IPS-18c (cell line): Measurements from ENCODE around the gene POLA2.

ENCODE experiments used
- H3K4me3 ChIP-seq: 2 replicates; pipeline ENCODE4 v1.7.0; 2013; ENCODE audit warnings: low read depth, mild to moderate bottlenecking, low read length, moderate library complexity; ENCODE audit not compliant: insufficient read depth
- H3K9me3 ChIP-seq: one replicate; pipeline ENCODE4 v1.6.1; 2013; ENCODE audit warnings: mild to moderate bottlenecking, low read length, moderate library complexity; ENCODE audit not compliant: control insufficient read depth, insufficient read depth

POLA2 gene

DNA sequence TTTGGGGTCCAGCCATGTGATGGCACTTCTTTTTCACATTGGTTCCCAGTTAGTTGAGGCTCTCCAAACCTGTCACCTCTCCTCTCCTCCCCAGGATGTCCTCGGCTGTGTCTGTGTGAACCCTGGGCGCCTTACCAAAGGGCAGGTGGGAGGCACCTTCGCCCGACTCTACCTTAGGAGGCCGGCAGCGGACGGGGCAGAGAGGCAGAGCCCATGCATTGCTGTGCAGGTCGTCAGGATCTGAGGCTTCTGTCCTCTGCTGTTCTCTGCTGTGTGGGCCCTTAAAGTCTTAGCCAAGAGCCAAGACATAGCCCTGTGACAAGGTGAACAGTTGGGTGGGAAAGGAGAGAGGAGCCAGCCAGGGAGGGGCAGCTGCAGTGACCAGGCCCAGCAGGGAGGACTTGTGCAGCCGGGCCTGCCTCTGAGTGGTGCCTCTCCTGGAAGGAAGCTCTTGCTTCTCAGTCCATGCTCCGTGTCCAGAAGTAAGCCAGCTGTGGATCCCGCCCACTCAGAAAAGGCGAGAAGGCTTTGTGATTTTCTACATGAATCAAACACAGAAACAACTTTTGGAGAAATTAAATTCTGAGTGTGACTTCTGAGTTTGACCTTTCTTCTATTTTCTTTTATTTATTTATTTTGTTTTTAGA, 35.4 kb downstream of the POLA2 start:
- Histone ChIP-seq H3K4me3 (no peak overlapping the region), H3K9me3 (no peaks in the 10 kb centered on the region)

DNA sequence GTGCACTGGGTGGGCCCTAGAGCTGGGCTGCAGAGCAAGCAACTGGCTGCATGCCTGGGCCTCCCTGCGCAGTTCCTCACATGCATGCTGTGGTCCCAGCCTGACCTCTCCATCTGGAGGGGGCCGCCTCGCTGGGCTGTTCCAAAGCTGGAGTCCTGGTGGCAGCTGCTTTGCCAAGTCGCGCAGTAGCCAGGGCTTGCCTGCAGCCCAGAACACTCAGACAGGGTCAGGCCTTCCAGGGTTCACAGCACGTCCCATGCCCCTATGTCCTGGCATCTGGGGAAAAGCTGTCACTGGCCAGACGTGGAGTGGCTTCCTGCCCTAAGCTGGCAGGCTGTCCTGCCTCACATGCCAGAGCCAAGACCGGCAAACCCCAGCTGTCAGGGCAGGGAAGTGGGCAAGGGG, 36.4 kb downstream of the POLA2 start:
- Histone ChIP-seq H3K4me3 (no peak overlapping the region), H3K9me3 (no peaks in the 10 kb centered on the region)

DNA sequence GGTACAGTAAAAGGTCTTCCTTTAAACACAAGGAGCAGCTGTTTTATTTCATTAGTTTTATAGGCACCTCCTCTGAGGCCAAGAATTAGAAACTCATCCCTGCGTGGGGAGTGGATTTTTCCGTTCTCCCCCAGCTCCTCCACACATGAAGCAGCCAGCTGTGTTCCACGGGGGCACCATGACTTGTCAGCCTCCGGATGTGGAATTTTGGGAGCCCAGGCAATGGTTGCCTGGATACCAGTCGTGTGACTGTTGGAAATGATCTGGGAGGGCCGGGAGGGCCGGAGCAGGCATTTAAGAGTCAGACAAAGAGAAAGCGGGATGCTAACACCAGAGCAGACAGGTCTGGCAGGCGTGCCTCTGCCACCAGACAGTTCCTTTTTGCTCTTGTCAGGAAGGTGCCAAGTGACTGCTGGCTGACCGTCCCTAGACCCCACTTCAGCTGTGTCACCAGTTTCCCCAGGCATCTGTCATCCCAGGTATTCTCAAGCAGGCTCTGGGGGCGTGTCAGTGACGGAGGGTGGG, 37.0 kb downstream of the POLA2 start:
- no peaks in the 10 kb centered on the region for H3K9me3 ChIP-seq
- no peak overlapping the region for H3K4me3 ChIP-seq

DNA sequence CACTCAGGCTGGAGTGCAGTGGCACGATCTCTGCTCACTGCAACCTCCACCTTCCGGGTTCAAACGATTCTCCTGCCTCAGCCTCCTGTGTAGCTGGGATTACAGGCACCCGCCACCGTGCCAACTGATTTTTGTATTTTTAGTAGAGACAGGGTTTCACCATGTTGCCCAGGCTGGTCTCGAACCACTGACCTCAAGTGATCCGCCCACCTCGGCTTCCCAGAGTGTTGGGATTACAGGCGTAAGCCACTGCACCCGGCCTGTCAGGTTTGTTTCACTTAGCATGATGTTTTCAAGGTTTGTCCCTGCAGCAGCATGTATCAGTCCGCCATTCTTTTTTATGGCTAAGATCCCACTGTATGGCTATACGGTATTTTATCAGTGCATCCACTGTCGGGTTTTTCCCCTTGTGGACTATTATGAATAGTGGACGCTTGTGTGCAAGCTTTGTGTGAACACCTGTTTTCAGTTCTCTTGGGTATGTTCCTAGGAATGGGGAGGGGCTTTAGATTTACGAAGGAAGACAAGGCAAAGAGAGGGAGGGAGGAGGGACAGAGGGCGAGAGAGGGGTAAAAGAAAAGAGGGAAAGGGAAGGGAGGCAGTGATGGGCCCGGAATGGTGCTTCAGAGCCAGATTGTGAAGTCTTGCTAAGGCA, 39.0 kb downstream of the POLA2 start:
- Histone ChIP-seq H3K4me3 (no peak overlapping the region), H3K9me3 (peaks cover 2% of the 10 kb centered on the region)

DNA sequence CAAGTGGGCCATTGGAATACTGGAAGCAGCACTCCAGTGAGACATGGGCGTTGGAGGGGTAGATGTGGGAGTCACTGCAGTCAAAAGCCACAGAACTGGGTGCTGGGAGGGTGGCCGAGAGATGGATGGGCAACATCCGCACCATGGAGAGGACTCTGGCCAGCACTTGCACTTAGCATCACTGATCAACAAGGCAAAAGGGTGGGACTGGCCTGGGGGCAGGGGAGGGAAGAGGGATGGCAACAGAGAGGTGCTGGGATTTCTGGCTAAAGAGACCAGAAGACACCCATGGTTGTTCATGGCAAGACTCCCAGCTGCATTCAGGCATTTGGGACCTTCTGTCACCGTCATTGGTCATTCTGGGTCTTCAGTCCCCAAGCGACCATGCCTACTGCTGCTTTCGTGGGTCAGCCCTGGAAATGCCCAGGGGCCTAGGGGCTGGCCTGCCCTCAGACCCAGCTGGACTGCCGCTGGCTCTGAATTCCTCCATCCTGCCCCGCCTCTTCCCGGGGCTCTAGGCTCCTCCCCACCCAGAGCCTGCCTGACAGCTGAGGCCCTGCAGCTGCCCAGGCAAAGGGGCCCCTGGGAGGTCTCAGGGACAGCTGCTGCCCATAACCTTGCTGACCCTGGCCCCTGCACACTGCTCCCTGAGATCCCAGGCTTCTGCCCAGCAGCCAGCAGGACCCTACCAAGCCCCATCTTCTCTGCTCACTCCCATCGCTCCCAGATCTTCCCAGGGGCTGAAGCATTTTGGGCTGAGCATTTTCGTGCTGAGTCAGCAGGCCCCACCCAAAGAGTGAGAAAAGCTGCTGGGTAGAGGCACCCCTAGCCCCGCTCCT, 39.9 kb downstream of the POLA2 start:
- peaks cover 2% of the 10 kb centered on the region for H3K9me3 ChIP-seq

DNA sequence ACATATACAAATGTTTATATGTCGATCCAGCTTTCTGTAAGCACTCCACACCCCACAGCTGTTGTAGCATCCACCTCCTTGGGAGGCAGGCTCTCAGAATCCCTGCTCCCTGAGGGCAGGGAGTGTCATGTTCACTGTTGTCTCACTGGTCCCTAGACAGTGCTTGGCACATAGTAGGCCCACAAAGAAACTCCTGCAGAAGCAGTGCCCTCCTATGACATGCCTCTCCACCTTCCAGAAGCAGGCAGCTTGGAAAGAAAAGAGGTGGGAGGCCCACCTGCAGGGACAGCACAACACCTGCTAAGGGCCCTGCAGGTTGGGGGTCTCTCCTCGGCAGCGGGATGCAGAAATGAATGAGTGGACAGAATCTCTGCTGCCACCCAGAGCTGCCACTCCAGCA, 41.8 kb downstream of the POLA2 start:
- H3K4me3 ChIP-seq: no peak overlapping the region
- H3K9me3 ChIP-seq: peaks cover 2% of the 10 kb centered on the region

More for the DNA sequence above, 39.9 kb downstream of the POLA2 start:
- no peak overlapping the region for H3K4me3 ChIP-seq

DNA sequence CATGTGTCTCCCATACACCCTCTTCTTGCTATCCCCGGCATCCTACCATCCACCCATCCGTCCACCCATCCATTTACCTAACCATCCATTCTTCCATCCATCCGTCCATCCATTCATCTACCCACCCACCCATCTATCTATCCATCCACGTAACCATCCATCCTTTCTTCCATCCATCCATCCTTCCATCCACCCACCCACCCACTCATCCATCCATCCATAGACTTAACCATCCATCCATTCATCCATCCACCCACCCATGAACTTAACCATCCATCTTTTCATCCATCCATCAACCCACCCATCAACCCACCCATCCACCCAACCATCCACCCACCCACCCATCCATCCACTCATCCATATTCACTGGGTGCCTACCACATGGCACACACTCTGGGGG, 42.3 kb downstream of the POLA2 start:
- Histone ChIP-seq H3K9me3 (peaks cover 2% of the 10 kb centered on the region), H3K4me3 (no peak overlapping the region)

DNA sequence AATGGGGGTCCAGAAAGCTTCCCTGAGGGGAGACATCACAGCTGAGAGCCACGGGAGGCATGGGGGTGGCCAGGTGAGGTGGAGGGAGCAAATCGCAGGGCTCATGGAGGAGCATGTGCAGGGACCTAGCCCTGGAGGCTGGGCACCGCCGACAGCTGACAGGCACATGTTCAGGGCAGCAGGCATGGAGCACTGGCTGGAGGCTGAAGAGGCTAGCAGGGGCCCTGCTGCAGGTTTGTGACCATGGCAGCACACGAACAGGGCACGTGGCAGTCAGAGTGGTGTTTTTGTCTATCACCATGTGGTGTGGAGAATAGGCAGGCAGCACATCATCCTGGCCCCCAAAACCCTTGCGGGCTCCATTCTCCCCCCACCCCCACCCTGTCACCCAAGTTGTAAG, 42.9 kb downstream of the POLA2 start:
- Histone ChIP-seq H3K4me3 (no peak overlapping the region), H3K9me3 (peaks cover 2% of the 10 kb centered on the region)

DNA sequence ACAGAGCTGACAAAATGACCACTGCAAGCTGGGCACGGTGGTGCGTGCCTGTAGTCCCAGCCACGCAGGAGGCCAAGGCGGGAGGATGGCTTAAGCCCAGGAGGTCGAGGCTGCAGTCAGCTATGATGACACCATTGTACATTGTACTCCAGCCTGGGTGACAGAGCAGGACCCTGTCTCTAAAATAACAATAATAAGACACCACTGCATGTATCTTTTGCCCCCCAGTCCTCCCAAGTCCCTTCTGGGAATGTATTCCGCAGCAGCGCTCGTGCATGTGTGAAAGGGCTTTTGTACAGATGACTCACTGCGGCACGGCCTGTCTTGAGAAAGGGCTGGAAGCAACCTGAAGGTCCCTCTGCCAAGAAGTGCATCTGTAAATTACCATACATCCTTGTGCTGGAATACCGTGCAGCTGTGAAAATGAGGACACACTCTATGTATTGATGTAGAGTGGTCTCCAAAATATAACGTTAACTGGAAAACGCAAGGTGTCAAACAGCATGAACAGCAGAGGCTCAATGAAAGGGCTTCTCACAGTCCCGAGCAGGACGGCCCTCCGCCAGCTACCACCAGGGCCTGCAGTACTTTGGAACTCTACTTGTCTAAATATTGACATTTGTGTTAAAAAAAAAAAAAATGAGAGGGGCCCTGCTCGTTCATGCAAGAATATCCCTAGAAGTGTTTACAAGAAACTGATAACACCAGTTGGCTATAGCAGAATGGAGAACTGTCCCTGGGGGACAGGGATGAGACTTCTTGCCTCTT, 43.9 kb downstream of the POLA2 start:
- Histone ChIP-seq H3K4me3 (no peak overlapping the region), H3K9me3 (peaks cover 2% of the 10 kb centered on the region)

DNA sequence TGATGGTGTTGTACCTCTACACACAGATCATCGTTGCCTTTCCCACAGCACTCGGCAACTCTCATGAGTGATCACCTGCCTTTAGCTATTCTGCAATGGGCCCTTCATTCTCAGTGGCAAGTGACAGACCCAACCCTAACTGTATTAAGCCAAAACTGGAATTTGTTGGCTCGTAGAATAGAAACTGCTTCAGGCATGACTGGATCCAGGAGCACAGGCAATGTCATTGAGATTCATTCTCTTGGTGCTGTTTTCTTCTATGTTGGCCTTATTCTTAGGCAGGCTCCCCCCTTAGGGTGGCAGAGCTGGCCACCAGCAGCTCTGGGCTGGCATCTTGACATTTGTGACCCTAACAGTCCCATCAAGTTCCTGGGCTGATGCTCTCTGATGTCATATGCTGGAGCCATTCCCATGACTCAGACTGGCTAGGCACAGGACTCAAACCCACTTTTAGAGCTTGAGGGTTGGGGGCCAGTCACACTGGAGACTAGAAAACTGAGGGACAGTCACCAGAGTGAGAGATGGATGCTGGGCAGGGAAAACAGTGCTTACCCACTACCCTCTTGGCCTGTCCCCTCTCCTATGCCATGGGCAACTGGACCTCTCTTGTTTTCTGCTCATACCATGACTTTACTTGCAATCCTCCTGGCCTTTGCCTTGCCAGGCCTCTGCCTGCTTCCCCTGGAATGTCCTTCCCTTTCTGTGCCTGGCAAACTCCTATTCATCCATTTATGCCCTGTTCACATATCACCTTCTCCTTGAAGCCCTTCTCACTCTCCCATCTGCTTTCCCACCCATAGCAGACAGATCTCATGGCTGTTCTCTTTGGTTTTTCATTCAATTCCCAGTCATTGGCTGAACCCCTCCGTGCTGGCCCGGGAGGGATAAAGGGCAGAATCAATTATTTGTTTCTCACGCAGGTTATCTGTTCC, 45.8 kb downstream of the POLA2 start:
- Histone ChIP-seq H3K4me3 (no peak overlapping the region), H3K9me3 (peaks cover 2% of the 10 kb centered on the region)

DNA sequence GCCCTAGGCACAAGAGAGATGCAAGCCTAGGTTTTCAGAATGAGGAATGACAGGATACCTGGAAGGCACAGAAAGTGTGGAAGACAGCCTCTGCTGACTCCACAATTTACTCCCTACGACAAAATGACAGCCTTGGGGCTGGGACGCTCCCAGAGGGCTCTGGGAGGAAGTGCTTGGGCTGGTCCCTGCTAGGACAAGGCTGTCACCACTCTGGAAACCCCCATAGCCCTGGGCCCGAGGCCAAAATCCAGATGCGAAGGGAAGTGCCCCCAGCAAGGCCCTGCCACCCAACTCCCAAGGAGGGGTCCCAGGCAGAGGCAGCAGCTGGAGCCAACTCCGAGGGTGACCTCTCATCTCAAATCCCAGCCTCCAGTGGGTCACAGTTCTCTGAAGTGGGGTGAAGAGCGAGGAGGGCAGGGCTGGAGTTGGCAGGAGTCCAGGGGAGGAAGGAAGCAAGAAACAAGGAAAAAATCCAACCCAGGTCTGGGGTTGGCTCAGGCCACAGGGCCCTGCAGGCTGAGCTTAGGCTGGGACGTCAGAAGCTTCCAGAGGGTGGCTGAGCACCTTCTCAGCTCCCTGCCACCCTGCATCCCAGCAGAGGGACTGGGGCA, 46.6 kb downstream of the POLA2 start:
- H3K9me3 ChIP-seq: peaks cover 2% of the 10 kb centered on the region
- no peak overlapping the region for H3K4me3 ChIP-seq

DNA sequence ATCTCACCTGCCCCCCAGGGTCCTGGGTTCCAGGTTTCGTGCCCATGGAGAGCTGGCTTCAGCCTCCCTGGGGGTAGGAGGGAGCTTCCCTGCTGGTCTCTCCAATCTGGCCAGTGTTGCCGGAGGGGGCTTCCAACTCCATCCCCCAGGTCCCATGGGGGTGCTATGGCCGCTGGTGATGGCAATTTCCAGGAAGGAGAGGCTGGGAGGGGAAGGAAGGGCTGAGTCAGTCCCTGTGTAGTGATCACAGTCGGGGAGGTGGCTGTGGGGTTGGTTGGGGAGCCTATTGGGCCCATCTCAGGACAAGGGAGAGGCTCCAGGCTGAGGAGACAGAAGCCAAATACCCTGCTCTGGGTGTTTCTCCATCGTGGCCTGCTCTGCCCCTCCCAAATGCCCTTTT, 47.2 kb downstream of the POLA2 start:
- H3K4me3 ChIP-seq: no peak overlapping the region
- peaks cover 2% of the 10 kb centered on the region for H3K9me3 ChIP-seq

DNA sequence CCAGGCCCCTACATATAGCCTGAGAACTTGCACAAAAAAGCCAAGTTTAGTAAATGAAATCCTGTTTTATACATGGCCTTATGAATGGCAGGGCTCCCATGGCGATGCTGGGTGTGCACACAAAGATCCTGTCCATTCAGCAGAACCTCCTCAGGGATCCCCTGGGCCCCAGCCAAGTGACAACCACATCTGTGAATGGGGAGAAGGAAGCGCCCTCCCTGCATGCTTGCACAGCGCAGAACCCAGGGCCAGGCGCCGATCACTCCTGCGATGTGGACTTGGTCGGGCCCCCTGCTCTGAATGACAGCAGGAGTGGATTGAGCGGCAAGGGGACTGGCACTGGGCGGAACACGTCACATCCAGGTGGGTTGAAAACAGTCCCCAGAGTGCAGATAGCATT, 48.5 kb downstream of the POLA2 start:
- Histone ChIP-seq H3K9me3 (peaks cover 1% of the 10 kb centered on the region), H3K4me3 (no peak overlapping the region)

DNA sequence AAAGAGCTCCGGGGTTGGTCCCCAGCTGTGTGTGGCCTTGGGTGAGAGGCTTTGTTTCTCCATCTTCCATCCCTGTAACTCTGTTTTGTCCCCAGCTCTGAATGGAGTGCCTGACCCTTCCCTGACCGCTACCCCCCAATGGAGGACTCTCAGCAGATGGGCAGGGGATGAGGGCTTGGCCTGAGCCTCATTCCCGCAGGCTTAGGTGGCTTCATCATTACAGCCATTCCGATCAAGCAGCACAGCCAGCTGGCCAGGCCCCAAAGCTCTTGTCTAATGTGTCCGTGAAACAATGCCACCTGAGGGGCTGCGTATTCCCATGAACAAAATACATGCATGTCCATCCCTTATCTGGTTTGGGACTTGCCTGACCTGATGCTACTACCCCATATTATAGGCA, 49.0 kb downstream of the POLA2 start:
- Histone ChIP-seq H3K9me3 (no peaks in the 10 kb centered on the region), H3K4me3 (no peak overlapping the region)

DNA sequence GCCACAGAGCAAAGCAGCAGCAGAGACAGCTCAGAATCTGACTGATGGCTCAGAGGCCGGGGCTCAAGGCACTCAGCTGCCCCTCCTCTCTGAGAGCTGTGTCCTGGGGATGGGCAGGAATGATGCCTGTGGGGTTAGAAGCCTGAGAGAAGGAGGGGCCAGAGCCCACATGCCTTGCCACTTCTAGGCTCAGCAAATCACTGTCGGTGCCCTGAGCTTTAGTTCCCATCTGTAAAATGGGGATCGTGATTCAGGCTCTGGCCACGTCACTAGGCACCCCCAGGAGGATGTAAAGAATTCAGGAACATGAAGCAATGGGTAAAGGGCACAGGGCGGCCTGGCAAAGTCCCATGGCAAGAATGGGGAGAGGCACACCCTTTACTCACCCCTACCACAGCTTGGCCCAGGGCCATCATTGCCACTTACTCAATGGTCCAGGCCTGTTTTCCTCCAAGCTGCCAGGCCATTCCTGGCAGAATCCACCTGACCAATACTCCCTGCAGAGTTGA, 49.5 kb downstream of the POLA2 start:
- Histone ChIP-seq H3K4me3 (no peak overlapping the region), H3K9me3 (no peaks in the 10 kb centered on the region)
